Measurements from ENCODE around the gene VSIG8.

VSIG8 gene

GRCh38 chr1:159883134-159883533, 20.7 kb upstream of the VSIG8 start:
- no peak for DNase-seq (ENCODE audit: low spot score)

- no peak for DNase-seq (ENCODE audit: low spot score)
Observed at GRCh38 chr1:159882527-159882862, 20.0 kb upstream of the VSIG8 start.

- peak; percentile 85 for DNase-seq (ENCODE audit: low spot score)
Observed at GRCh38 chr1:159881622-159882526, 19.4 kb upstream of the VSIG8 start.

- DNase-seq (ENCODE audit: low spot score), result no peak
Observed at GRCh38 chr1:159880430-159880829, 18.0 kb upstream of the VSIG8 start.

- DNase-seq (ENCODE audit: low spot score), result peak; percentile 78
Observed at GRCh38 chr1:159879977-159880376, 17.5 kb upstream of the VSIG8 start.

GRCh38 chr1:159879136-159879535, 16.7 kb upstream of the VSIG8 start:
- DNase-seq (ENCODE audit: low spot score), result no peak

GRCh38 chr1:159877695-159878444, 15.4 kb upstream of the VSIG8 start:
- no peak for DNase-seq (ENCODE audit: low spot score)

GRCh38 chr1:159873530-159874143, 11.2 kb upstream of the VSIG8 start:
- no peak for DNase-seq (ENCODE audit: low spot score)

- no peak for DNase-seq (ENCODE audit: low spot score)
Observed at GRCh38 chr1:159872891-159873290, 10.4 kb upstream of the VSIG8 start.

- no peak for DNase-seq (ENCODE audit: low spot score)
Observed at GRCh38 chr1:159870704-159871103, 8.2 kb upstream of the VSIG8 start.

GRCh38 chr1:159869607-159870006, 7.2 kb upstream of the VSIG8 start:
- DNase-seq (ENCODE audit: low spot score), result no peak

- peak; percentile 56 for DNase-seq (ENCODE audit: low spot score)
Observed at GRCh38 chr1:159869173-159869572, 6.7 kb upstream of the VSIG8 start.

GRCh38 chr1:159868766-159869165, 6.3 kb upstream of the VSIG8 start:
- DNase-seq (ENCODE audit: low spot score), result no peak

GRCh38 chr1:159867664-159868026, 5.2 kb upstream of the VSIG8 start:
- DNase-seq (ENCODE audit: low spot score), result no peak

- DNase-seq (ENCODE audit: low spot score), result no peak
Observed at GRCh38 chr1:159866905-159867663, 4.6 kb upstream of the VSIG8 start.

- DNase-seq (ENCODE audit: low spot score), result no peak
Observed at GRCh38 chr1:159866066-159866465, 3.6 kb upstream of the VSIG8 start.

GRCh38 chr1:159864262-159864661, 1.8 kb upstream of the VSIG8 start:
- DNase-seq (ENCODE audit: low spot score), result no peak

- DNase-seq (ENCODE audit: low spot score), result no peak
Observed at GRCh38 chr1:159862031-159862430, 426 bp downstream of the VSIG8 start.

GRCh38 chr1:159861218-159861617, 1.2 kb downstream of the VSIG8 start:
- DNase-seq (ENCODE audit: low spot score), result peak; percentile 35

- DNase-seq (ENCODE audit: low spot score), result peak; percentile 62
Observed at GRCh38 chr1:159860456-159860855, 2.0 kb downstream of the VSIG8 start.

GRCh38 chr1:159859767-159860322, 2.6 kb downstream of the VSIG8 start:
- no peak for DNase-seq (ENCODE audit: low spot score)

- no peak for DNase-seq (ENCODE audit: low spot score)
Observed at GRCh38 chr1:159857889-159858288, 4.6 kb downstream of the VSIG8 start.
